ENCODE data around the gene DPF3.

DNA sequence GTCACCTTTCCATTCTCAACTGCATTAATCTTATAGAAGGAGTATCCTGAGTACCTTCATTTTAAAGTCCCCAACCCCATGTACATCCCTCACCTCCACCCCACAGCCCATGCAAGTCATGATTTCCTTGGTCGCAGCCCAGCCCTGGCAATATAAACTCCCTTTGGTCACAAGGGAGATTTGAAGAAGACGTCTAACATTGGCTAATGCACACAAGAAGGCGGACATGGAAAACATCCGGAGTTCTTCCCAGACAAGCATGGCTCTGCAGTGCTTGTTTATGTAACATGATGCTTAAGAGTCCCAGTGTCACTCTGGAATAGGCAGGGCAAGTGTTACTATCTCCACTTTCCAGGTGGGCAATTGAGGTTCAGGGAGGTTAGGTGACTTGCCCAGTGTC lies 277.6 kb downstream of the DPF3 start:
- TF ChIP-seq YY1 (IDR thresholded peaks at IDR 0.05; ENCODE audit: insufficient read depth, insufficient read length) (no peak), ZNF274 (IDR thresholded peaks at IDR 0.05; ENCODE audit: low read depth, low read length) (no peak), SUZ12 (IDR thresholded peaks at IDR 0.05; ENCODE audit: extremely low read depth, insufficient read depth, insufficient read length) (no peak)
